ENCODE measurements around the gene LBHD1. TPM values are rescaled to one million over a fixed set of nuclear protein-coding genes. Genes with fewer than 3 reads are reported as not detected.
"Not testable (repeated sequence)": the region's sequence is repeated elsewhere in the genome, so short reads cannot be mapped to it uniquely, and the experiment has no call there.

The LBHD1 gene
- total RNA-seq, 1 donor from 2014 or later, result 3.2 TPM

GRCh38 chr11:62669420-62670161 is 2.5 kb downstream of the LBHD1 start:
- intact Hi-C loops (cut with DNase I), result no loop called here
- DNase-seq (no peak), ATAC-seq (ENCODE audit: poor library complexity) (no peak)

GRCh38 chr11:62667460-62667859 is 4.6 kb downstream of the LBHD1 start:
- intact Hi-C loops (cut with DNase I), result no loop called here
- ATAC-seq (ENCODE audit: poor library complexity) (no peak), DNase-seq (no peak)

DNA sequence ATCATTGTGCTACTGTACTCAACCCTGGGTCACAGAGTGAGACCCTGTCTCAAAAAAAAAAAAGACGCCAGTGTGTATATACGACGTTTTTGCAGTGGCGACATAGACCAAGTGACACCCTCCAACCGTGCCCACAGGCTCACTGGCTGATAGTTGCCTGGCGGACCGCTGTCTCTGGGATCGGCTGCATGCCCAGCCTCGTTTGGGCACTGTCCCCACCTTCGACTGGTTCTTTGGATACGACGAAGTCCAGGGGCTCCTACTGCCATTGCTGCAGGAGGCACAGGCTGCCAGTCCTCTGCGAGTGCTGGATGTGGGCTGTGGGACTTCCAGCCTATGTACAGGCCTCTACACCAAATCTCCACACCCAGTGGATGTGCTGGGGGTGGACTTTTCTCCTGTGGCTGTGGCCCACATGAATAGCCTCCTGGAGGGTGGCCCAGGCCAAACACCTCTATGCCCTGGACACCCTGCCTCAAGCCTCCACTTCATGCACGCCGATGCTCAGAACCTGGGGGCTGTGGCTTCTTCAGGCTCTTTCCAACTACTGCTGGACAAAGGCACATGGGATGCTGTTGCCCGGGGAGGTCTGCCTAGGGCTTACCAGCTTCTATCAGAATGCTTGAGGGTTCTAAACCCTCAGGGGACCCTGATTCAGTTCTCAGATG is 5.7 kb downstream of the LBHD1 start:
- intact Hi-C loops (cut with DNase I), result no loop called here
- ATAC-seq (ENCODE audit: poor library complexity) (peak; percentile 4), DNase-seq (no peak)

GRCh38 chr11:62665599-62666258 is 6.3 kb downstream of the LBHD1 start:
- intact Hi-C loops (cut with DNase I), result no loop called here
- peak; percentile 47 for ATAC-seq (ENCODE audit: poor library complexity)
- peak; percentile 73 for DNase-seq

GRCh38 chr11:62665075-62665598 is 6.9 kb downstream of the LBHD1 start, which contains the start of the genes C11orf98 and CSKMT:
C11orf98 (minus strand) TSS chr11:62665210; CDS start chr11:62665169, 41 bp downstream.
CSKMT (plus strand) TSS chr11:62665312; CDS start chr11:62665880, 568 bp downstream.
- intact Hi-C loops (cut with DNase I), result no loop called here
- ATAC-seq (ENCODE audit: poor library complexity), result peak; percentile 98
- peak; percentile 96 for DNase-seq

DNA sequence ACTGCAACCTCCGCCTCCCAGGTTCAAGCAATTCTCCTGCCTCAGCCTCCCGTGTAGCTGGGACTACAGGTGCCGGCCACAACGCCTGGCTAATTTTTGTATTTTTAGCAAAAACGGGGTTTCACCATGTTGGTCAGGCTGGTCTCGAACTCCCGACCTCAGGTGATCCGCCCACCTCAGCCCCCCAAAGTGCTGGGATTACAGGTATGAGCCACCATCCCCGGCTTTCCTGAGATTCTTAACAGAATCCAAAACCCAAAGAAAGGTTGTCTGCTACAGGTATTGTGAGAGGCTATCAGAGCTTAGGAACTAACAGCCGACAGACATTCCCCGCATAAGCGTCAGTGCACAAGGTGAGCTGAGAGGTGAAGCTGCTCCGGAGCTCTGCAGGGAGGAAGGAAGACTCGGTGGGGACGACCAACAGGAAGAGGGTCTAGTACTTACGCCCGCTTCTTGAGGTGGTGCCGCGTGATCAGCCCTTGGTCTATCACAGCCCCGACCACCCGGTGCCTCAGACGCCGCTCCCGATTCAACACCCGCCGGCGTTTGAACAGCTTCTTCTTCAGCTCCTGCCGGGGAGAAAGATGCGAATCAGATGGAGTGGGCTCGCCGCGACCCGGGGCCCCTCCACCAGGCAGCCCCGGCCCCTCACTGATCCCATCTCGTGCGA is 7.5 kb downstream of the LBHD1 start:
- DNase-seq (no peak), ATAC-seq (ENCODE audit: poor library complexity) (peak; percentile 32)
- intact Hi-C loops (cut with DNase I), result no loop called here

DNA sequence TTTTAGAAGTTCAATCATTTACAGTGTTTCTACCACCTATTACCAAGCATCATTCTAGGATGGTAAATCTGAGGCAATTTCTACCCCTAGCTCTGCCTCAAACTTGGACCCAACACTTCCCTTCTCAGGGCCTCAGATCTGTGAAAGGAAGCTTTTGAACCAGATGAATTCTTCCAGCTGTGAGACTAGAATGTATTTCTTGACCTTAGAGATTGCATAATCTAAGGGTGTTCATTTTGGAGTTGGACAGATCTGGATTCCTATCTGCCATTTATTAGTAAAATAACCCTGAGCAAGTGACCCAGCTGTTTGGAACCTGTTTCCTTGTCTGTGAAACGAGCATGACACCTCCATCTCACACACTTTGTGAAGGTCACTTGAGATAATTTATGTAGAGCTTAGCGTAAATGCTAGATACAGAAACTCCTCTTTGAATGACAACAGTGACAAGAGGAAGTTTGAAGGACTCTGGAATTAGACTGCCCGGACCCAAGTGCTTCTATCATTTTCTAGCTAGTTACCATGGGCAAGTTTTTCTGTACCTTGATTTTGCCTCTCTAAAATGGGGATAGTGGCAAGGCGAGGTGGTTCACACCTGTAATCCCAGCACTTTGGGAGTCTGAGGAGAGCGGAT is 15.2 kb downstream of the LBHD1 start:
- ATAC-seq (ENCODE audit: poor library complexity) (no peak), DNase-seq (no peak)
- intact Hi-C loops (cut with DNase I), result no loop called here

DNA sequence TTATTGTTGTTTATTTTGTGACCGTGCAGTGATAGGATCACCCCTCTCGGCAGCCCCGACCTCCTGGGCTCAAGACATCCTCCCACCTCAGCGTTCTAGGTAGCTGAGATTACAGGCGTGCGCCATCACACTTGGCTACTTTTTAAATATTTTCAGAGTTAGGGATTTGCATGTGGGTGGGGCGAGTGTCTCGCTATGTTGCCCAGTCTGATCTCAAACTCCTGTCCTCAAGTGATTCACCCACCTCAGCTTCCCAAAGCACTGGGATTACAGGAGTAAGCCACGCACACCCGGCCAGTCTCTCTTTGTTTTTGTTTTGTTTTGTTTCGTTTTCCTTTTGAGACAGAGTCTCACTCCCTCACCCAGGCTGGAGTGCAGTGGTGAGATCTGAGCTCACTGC is 17.8 kb downstream of the LBHD1 start:
- intact Hi-C loops (cut with DNase I), result no loop called here
- ATAC-seq (ENCODE audit: poor library complexity) (no peak), DNase-seq (no peak)

- ATAC-seq (ENCODE audit: poor library complexity) (no peak), DNase-seq (no peak)
- intact Hi-C loops (cut with DNase I), result no loop called here
Measured at GRCh38 chr11:62652161-62653006, 19.7 kb downstream of the LBHD1 start.

DNA sequence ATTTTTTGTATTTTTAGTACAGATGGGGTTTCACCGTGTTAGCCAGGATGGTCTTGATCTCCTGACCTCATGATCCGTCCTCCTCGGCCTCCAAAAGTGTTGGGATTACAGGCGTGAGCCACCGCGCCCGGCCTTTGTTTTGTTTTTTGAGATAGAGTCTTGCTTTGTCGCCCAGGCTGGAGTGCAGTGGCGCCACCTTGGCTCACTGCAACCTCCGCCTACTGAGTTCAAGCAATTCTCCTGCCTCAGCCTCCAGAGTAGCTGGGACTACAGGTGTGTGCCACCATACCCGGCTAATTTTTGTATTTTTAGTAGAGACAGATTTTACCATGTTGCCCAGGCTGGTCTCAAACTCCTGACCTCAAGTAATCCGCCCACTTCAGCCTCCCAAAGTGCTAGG is 21.8 kb downstream of the LBHD1 start:
- DNase-seq, result not testable (repeated sequence)

DNA sequence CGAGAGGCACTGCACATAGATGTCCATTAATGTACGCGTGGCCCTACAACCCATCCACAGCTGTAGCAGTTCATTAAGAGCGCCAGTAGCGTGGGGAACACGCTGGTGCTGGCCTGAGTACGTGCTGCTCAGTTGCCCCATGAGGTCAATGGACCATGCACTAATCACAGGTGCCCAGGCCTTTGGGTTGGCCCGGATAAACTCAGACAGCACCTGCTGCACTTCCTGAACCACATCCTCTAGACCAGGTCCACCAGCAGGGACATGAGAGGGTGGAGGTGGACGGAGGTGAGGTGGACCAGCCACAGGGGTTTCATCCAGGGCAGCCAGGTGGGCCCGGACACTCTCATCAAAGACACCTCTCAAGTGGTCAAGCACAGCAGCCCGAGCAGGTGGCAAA is 22.6 kb downstream of the LBHD1 start:
- ATAC-seq (ENCODE audit: poor library complexity) (no peak), DNase-seq (no peak)
- intact Hi-C loops (cut with DNase I), result no loop called here

More for the DNA sequence above, 21.8 kb downstream of the LBHD1 start:
- intact Hi-C loops (cut with DNase I); ATAC-seq (ENCODE audit: poor library complexity): not testable (repeated sequence)

DNA sequence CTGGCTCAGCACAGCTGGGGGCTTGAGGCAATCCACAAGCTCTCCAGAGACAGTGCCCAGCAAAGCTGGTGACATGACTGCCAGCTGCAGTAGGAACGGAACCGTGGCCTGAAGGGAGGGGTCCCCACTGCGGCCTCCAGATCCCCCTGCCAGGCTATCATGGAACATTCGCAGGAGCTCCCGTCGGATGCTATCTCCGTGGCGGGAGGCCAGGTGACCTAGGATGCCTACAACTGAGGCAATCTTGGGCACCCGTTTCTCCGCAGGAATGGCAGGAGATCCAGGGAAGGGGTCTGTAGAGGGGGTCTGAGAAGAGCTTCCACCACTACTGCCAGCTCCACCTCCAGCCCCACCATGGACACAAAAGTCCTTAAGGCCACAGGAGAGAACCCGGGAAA is 23.1 kb downstream of the LBHD1 start:
- intact Hi-C loops (cut with DNase I), result no loop called here
- ATAC-seq (ENCODE audit: poor library complexity) (no peak), DNase-seq (no peak)

DNA sequence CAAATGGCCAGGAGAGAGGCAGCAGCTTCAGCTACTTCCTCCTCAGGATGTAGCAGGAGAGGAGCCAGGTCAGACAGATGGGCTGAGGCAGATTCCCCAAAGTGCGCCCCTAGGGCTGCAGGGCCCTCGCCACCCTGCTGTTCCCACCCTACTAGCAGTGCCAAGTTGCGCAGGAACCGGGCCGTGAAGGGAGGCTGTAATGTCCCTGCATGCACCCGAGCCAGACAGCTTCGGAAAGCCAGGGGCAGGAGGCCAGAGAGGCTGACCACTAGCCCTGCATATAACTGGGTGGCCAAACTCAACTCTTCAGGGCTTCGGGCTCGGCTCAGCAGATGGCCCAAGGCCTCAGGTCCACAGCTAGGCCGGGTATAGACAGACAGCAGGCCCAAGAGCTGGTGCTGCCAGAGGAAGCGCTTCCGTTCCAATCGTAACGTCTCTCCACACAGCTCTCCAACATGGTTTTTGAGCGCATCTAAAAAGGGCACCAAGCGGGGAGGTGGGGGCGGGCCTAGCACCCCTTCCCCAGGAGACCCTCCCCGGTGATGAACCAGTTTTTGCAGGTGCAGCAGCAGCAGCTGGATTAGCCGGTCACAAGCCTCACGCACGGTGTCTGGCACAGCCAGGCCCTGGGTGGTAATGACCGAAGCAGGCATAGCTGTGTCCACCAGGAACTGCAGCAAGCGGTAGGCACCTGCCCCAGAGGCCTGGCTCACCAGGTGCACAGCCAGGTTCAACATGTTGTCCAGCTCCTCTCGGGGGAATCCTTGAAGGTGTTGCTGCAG is 23.7 kb downstream of the LBHD1 start:
- intact Hi-C loops (cut with DNase I), result no loop called here
- DNase-seq (no peak), ATAC-seq (ENCODE audit: poor library complexity) (no peak)

- intact Hi-C loops (cut with DNase I), result no loop called here
- ATAC-seq (ENCODE audit: poor library complexity) (no peak), DNase-seq (no peak)
Measured at GRCh38 chr11:62647609-62648005, 24.5 kb downstream of the LBHD1 start.

DNA sequence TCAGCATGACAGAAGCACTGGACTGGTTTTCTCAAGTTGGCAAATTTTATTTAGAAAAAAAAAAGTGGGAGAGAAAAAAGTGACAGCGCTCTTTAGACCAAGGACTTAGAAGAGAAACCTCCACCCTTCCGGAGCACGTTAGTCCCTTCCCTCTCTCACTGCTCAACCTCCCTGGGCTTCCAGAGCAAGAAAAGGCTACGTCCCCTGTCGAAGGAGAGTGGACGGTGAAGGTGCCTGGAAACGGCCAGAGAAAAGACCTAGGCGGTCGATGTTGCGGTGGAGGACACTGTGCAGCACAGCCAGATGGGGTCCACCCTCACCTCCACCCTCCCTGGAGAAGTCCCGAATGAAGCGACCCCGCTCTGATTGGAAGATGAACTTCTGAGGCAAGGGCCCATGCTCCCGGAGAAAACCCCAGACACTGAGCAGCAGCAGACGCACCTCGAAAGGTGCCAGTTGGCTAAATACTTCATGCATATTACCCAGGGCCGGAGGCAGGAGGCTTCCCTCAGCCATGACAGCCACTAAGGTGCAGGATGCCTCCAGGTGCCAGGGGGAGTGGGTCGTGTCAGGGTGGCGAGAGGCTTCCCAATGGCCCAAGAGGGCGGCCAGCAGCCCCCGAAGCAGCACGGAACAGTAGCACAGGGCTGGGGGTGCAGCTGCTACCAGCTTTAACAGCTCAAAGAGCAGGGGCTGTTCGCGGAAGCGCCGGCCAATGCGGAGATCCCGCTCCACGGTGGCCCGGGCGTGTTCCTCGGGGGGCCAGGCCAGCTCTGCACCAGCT is 25.1 kb downstream of the LBHD1 start:
- ATAC-seq (ENCODE audit: poor library complexity), result peak; percentile 3
- intact Hi-C loops (cut with DNase I), result no loop called here
- no peak for DNase-seq
